HG03565 (cell line): ENCODE data around the gene KCNC4.

Experiments used
- ATAC-seq: cut with Tn5 transposase; IDR thresholded peaks from one replicate; pipeline ENCODE4 v1.9.1; 2021; ENCODE audit warnings: mild to moderate bottlenecking, moderate library complexity; ENCODE audit not compliant: unreplicated experiment

Gene KCNC4

GRCh38 chr1:110188035-110188618 lies 22.0 kb upstream of the KCNC4 start:
- no peak for ATAC-seq

GRCh38 chr1:110189181-110189580 lies 20.9 kb upstream of the KCNC4 start:
- ATAC-seq, result no peak

GRCh38 chr1:110190282-110190929 lies 19.7 kb upstream of the KCNC4 start:
- no peak for ATAC-seq

GRCh38 chr1:110192541-110192940 lies 17.6 kb upstream of the KCNC4 start:
- ATAC-seq, result no peak

GRCh38 chr1:110195196-110195595 lies 14.9 kb upstream of the KCNC4 start:
- no peak for ATAC-seq

- ATAC-seq, result no peak
Measured at GRCh38 chr1:110196917-110197765, 13.0 kb upstream of the KCNC4 start.

- no peak for ATAC-seq
Measured at GRCh38 chr1:110197905-110198629, 12.0 kb upstream of the KCNC4 start.

- no peak for ATAC-seq
Measured at GRCh38 chr1:110198746-110199145, 11.4 kb upstream of the KCNC4 start.

- no peak for ATAC-seq
Measured at GRCh38 chr1:110200190-110200589, 9.9 kb upstream of the KCNC4 start.

GRCh38 chr1:110200666-110201065 lies 9.4 kb upstream of the KCNC4 start:
- ATAC-seq, result no peak

GRCh38 chr1:110201157-110201825 lies 8.8 kb upstream of the KCNC4 start:
- ATAC-seq, result no peak

GRCh38 chr1:110203021-110203661 lies 7.0 kb upstream of the KCNC4 start:
- ATAC-seq, result no peak

- no peak for ATAC-seq
Measured at GRCh38 chr1:110205156-110205555, 5.0 kb upstream of the KCNC4 start.

GRCh38 chr1:110205591-110206155 lies 4.4 kb upstream of the KCNC4 start:
- ATAC-seq, result no peak

- no peak for ATAC-seq
Measured at GRCh38 chr1:110206261-110206920, 3.7 kb upstream of the KCNC4 start.

- no peak for ATAC-seq
Measured at GRCh38 chr1:110207831-110208230, 2.3 kb upstream of the KCNC4 start.

GRCh38 chr1:110208916-110209645 lies 1.0 kb upstream of the KCNC4 start:
- ATAC-seq, result no peak

- ATAC-seq, result no peak
Measured at GRCh38 chr1:110210604-110211495, 736 bp downstream of the KCNC4 start.
